A549 (cell line): ENCODE results near the gene SLC35E4. TPM values are rescaled to one million over a fixed set of nuclear protein-coding genes. Genes with fewer than 3 reads are reported as not detected.

Source experiments
- ATAC-seq, 2 experiments: fragments of 200-7000 bp in 1 of 2; fragments of >200 bp in 1 of 2; cut with Nextera tagmentation in 1 of 2; cut with Tn5 transposase in 1 of 2; 3 replicates each; pipeline versions ENCODE4 v1.8.0 to v1.9.1; 2018 to 2020; ENCODE audit warnings: mild to moderate bottlenecking in 1 of 2, moderate library complexity in 1 of 2
- CTCF ChIA-PET: fragments of 300-600 bp; sonication (Branson Sonifier 250); formaldehyde crosslinking; extraction: SDS; loops from one replicate; lab custom pipeline; 2021; ENCODE audit warnings: antibody characterized with exemption, inconsistent platforms; lab: Yijun Ruan, JAX
- POLR2A ChIA-PET: fragments of 350-600 bp; formaldehyde crosslinking; extraction: SDS; loops from one replicate; lab custom pipeline; 2021; ENCODE audit warnings: antibody characterized with exemption, inconsistent platforms; lab: Yijun Ruan, JAX
- DNase-seq, 2 experiments: peaks; one replicate each; pipeline versions ENCODE4 v3.0.0 to v3.0.0-alpha.2; 2011 to 2016; ENCODE audit warnings: low read depth in 1 of 2, low spot score in 1 of 2
- FAIRE-seq: peaks from 2 replicates; lab custom pipeline; 2011; peaks lifted over from hg19 to GRCh38; lab: Jason Lieb, UNC
- H3K27ac ChIP-seq, 2 experiments: fragments of >200 bp; sonication (Bioruptor Twin); formaldehyde crosslinking; 3 replicates each; pipeline ENCODE4 v1.5.1; 2016 to 2017
- H3K4me1 ChIP-seq: fragments of >200 bp; sonication (Bioruptor Twin); formaldehyde crosslinking; 3 replicates; pipeline ENCODE4 v1.6.1; 2016
- H3K4me2 ChIP-seq: fragments of >200 bp; sonication (Bioruptor Twin); formaldehyde crosslinking; 3 replicates; pipeline ENCODE4 v1.6.1; 2016
- H3K4me3 ChIP-seq: fragments of >200 bp; sonication (Bioruptor Twin); formaldehyde crosslinking; 3 replicates; pipeline ENCODE4 v1.5.1; 2016
- H3K9me3 ChIP-seq: fragments of >200 bp; sonication (Bioruptor Twin); formaldehyde crosslinking; 3 replicates; pipeline ENCODE4 v1.6.1; 2016
- CEBPB ChIP-seq, 2 experiments: fragments of >200 bp in 1 of 2; sonication (Bioruptor Twin) in 1 of 2; formaldehyde crosslinking in 1 of 2; IDR thresholded peaks; 2 replicates each; pipeline ENCODE4 v1.6.1; 2012 to 2016
- CHD2 ChIP-seq: fragments of 150-350 bp; IDR thresholded peaks from 2 replicates; pipeline ENCODE4 v1.6.1; 2014; ENCODE audit warnings: low read length; ENCODE audit not compliant: partially characterized antibody
- FOSL2 ChIP-seq, 2 experiments: fragments of 450-650 bp in 1 of 2; fragments of >200 bp in 1 of 2; sonication (Bioruptor Twin) in 1 of 2; formaldehyde crosslinking; IDR thresholded peaks; 2 replicates each; pipeline versions ENCODE4 v1.5.0 to v1.6.1; 2016 to 2020; ENCODE audit warnings: mild to moderate bottlenecking in 1 of 2, moderate library complexity in 1 of 2
- HDAC2 ChIP-seq: fragments of 200-600 bp; sonication (generic); IDR thresholded peaks from 2 replicates; pipeline ENCODE4 v1.6.1; 2016
- POLR2A ChIP-seq: IDR thresholded peaks from 2 replicates; pipeline ENCODE4 v1.6.1; 2012; ENCODE audit warnings: mild to moderate bottlenecking, low read length
- RARB ChIP-seq: fragments of 250-450 bp; sonication (Bioruptor Pico); IDR thresholded peaks from 2 replicates; pipeline ENCODE4 v1.8.0; 2021; ENCODE audit warnings: mild to moderate bottlenecking, moderate library complexity
- WGBS: methylation state at CpG from one replicate; pipeline ENCODE4 v1.1.6; 2017; ENCODE audit errors: missing lambda C conversion rate; 5-methylcytosine and 5-hydroxymethylcytosine counted together
- polyA plus RNA-seq, 4 experiments: library from polyadenylated mRNA; depleted of rRNA in 3 of 4; stranded (reverse); fragments of >200 nt; fragmentation: RNase III in 1 of 4; extraction: RNeasy Plus Mini Kit Qiagen cat#74134 plus additional on column Dnase treatment in 1 of 4; gene quantifications; 2 replicates in 3 of 4; 3 replicates in 1 of 4; pipeline ENCODE4 v1.2.3, GENCODE V29; 2011 to 2017
- TF ChIP-seq, protein P1 (sequence below): fragments of >200 bp; sonication (Bioruptor Twin); formaldehyde crosslinking; IDR thresholded peaks from 3 replicates; pipeline ENCODE4 v1.5.1; 2016

SLC35E4 gene
- polyA plus RNA-seq, 2 of the 4 experiments (the other 2 are of a cell fraction), result 2.0 to 3.3 TPM

GRCh38 chr22:30695871-30696655 lies 60.5 kb downstream of the SLC35E4 start:
- Histone ChIP-seq H3K4me2 (no peak overlapping the region; the same call in 2 of the 3 replicates), H3K4me3 (no peak overlapping the region), H3K27ac (no peak overlapping the region), H3K4me1 (peaks cover 5% of the 10 kb centered on the region; the same call in 1 of the 3 replicates), H3K9me3 (no peaks in the 10 kb centered on the region)
- no peak for ATAC-seq
- 88% methylated on average over 7 of the region's 7 CpGs for WGBS
- TF ChIP-seq HDAC2 (no peak), POLR2A (no peak), CHD2 (no peak), CEBPB (IDR thresholded peaks at IDR 0.05) (no peak), FOSL2 (IDR thresholded peaks at IDR 0.05) (no peak), FOSL2 (CRISPR knock-in tag; IDR thresholded peaks at IDR 0.05) (no peak), RARB (CRISPR knock-in tag) (no peak)
- TF ChIP-seq, protein P1, sequence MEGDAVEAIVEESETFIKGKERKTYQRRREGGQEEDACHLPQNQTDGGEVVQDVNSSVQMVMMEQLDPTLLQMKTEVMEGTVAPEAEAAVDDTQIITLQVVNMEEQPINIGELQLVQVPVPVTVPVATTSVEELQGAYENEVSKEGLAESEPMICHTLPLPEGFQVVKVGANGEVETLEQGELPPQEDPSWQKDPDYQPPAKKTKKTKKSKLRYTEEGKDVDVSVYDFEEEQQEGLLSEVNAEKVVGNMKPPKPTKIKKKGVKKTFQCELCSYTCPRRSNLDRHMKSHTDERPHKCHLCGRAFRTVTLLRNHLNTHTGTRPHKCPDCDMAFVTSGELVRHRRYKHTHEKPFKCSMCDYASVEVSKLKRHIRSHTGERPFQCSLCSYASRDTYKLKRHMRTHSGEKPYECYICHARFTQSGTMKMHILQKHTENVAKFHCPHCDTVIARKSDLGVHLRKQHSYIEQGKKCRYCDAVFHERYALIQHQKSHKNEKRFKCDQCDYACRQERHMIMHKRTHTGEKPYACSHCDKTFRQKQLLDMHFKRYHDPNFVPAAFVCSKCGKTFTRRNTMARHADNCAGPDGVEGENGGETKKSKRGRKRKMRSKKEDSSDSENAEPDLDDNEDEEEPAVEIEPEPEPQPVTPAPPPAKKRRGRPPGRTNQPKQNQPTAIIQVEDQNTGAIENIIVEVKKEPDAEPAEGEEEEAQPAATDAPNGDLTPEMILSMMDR, result no peak
- ChIA-PET POLR2A (interaction anchor here (0.6 kb wide), 1 partner anchor 192 kb away, joined by 3 read pairs; no protein-coding TSS in a partner anchor), CTCF (no interaction called here)
- FAIRE-seq, result no peak
- no peak for DNase-seq

Other genes with a start within 250 kb of the SLC35E4 start
- 16.4 and 19.0 TPM in 2 replicates for gene RNF215, start 248.4 kb upstream of the SLC35E4 start, polyA plus RNA-seq (2011; rRNA removed)
- 18.4 to 23.5 TPM (median 19.5 TPM) in 3 replicates for gene RNF215, start 248.4 kb upstream of the SLC35E4 start, polyA plus RNA-seq (2017; fragmentation: RNase III; extraction: RNeasy Plus Mini Kit Qiagen cat#74134 plus additional on column Dnase treatment)
- gene SEC14L2, start 238.8 kb upstream of the SLC35E4 start, polyA plus RNA-seq (2011; rRNA removed), result 12.5 and 12.8 TPM in 2 replicates
- 15.2 to 21.8 TPM (median 17.2 TPM) in 3 replicates for gene SEC14L2, start 238.8 kb upstream of the SLC35E4 start, polyA plus RNA-seq (2017; fragmentation: RNase III; extraction: RNeasy Plus Mini Kit Qiagen cat#74134 plus additional on column Dnase treatment)
- gene MTFP1, start 210.0 kb upstream of the SLC35E4 start, polyA plus RNA-seq (2011; rRNA removed), result 23.8 and 24.9 TPM in 2 replicates
- 50.3 to 52.5 TPM (median 52.0 TPM) in 3 replicates for gene MTFP1, start 210.0 kb upstream of the SLC35E4 start, polyA plus RNA-seq (2017; fragmentation: RNase III; extraction: RNeasy Plus Mini Kit Qiagen cat#74134 plus additional on column Dnase treatment)
- 0.05 TPM in 1 of 2 replicates, not detected in the other for gene SEC14L3, start 163.8 kb upstream of the SLC35E4 start, polyA plus RNA-seq (2011; rRNA removed)
- gene SEC14L3, start 163.8 kb upstream of the SLC35E4 start, polyA plus RNA-seq (2017; fragmentation: RNase III; extraction: RNeasy Plus Mini Kit Qiagen cat#74134 plus additional on column Dnase treatment), result 0.04 TPM in 1 of 3 replicates, not detected in the others
- gene SEC14L4, start 130.1 kb upstream of the SLC35E4 start, polyA plus RNA-seq (2011; rRNA removed), result 6.7 and 8.8 TPM in 2 replicates
- 7.7 to 10.0 TPM (median 9.3 TPM) in 3 replicates for gene SEC14L4, start 130.1 kb upstream of the SLC35E4 start, polyA plus RNA-seq (2017; fragmentation: RNase III; extraction: RNeasy Plus Mini Kit Qiagen cat#74134 plus additional on column Dnase treatment)
- not detected in 2 replicates for gene SEC14L6, start 89.0 kb upstream of the SLC35E4 start, polyA plus RNA-seq (2011; rRNA removed)
- not detected in 3 replicates for gene SEC14L6, start 89.0 kb upstream of the SLC35E4 start, polyA plus RNA-seq (2017; fragmentation: RNase III; extraction: RNeasy Plus Mini Kit Qiagen cat#74134 plus additional on column Dnase treatment)
- 8.7 and 10.8 TPM in 2 replicates for gene GAL3ST1, start 61.1 kb upstream of the SLC35E4 start, polyA plus RNA-seq (2011; rRNA removed)
- gene GAL3ST1, start 61.1 kb upstream of the SLC35E4 start, polyA plus RNA-seq (2017; fragmentation: RNase III; extraction: RNeasy Plus Mini Kit Qiagen cat#74134 plus additional on column Dnase treatment), result 10.4 to 14.0 TPM (median 12.5 TPM) in 3 replicates
- 107 and 131 TPM in 2 replicates for gene PES1, start 43.9 kb upstream of the SLC35E4 start, polyA plus RNA-seq (2011; rRNA removed)
- gene PES1, start 43.9 kb upstream of the SLC35E4 start, polyA plus RNA-seq (2017; fragmentation: RNase III; extraction: RNeasy Plus Mini Kit Qiagen cat#74134 plus additional on column Dnase treatment), result 111 to 116 TPM (median 111 TPM) in 3 replicates
- gene TCN2, start 28.6 kb upstream of the SLC35E4 start, polyA plus RNA-seq (2011; rRNA removed), result 4.3 and 5.6 TPM in 2 replicates
- 3.8 to 4.2 TPM (median 3.9 TPM) in 3 replicates for gene TCN2, start 28.6 kb upstream of the SLC35E4 start, polyA plus RNA-seq (2017; fragmentation: RNase III; extraction: RNeasy Plus Mini Kit Qiagen cat#74134 plus additional on column Dnase treatment)
- gene DUSP18, start 32.1 kb downstream of the SLC35E4 start, polyA plus RNA-seq (2011; rRNA removed), result 7.2 and 8.4 TPM in 2 replicates
- gene DUSP18, start 32.1 kb downstream of the SLC35E4 start, polyA plus RNA-seq (2017; fragmentation: RNase III; extraction: RNeasy Plus Mini Kit Qiagen cat#74134 plus additional on column Dnase treatment), result 3.4 to 3.8 TPM (median 3.7 TPM) in 3 replicates
- gene OSBP2, start 59.1 kb downstream of the SLC35E4 start, polyA plus RNA-seq (2011; rRNA removed), result 4.8 and 6.0 TPM in 2 replicates
- 2.7 to 4.7 TPM (median 3.9 TPM) in 3 replicates for gene OSBP2, start 59.1 kb downstream of the SLC35E4 start, polyA plus RNA-seq (2017; fragmentation: RNase III; extraction: RNeasy Plus Mini Kit Qiagen cat#74134 plus additional on column Dnase treatment)